Uterus (tissue), 2 donors: ENCODE measurements around the gene TFEB.

ENCODE experiments used
- POLR2A ChIP-seq, 2 donors: fragments of 450-650 bp; IDR thresholded peaks; one replicate each; pipeline ENCODE4 v1.6.1; 2016; ENCODE audit warnings: antibody characterized with exemption in 2 of 2, mild to moderate bottlenecking in 1 of 2, moderate library complexity in 1 of 2
- TF ChIP-seq, protein P1 (sequence below), 4 experiments: fragments of 200-600 bp in 2 of 4; fragments of 450-650 bp in 2 of 4; sonication (generic) in 2 of 4; IDR thresholded peaks; one replicate each; pipeline ENCODE4 v1.5.1; 2016 to 2019; ENCODE audit warnings: antibody characterized with exemption in 4 of 4, mild to moderate bottlenecking in 2 of 4, moderate library complexity in 1 of 4

DNA sequence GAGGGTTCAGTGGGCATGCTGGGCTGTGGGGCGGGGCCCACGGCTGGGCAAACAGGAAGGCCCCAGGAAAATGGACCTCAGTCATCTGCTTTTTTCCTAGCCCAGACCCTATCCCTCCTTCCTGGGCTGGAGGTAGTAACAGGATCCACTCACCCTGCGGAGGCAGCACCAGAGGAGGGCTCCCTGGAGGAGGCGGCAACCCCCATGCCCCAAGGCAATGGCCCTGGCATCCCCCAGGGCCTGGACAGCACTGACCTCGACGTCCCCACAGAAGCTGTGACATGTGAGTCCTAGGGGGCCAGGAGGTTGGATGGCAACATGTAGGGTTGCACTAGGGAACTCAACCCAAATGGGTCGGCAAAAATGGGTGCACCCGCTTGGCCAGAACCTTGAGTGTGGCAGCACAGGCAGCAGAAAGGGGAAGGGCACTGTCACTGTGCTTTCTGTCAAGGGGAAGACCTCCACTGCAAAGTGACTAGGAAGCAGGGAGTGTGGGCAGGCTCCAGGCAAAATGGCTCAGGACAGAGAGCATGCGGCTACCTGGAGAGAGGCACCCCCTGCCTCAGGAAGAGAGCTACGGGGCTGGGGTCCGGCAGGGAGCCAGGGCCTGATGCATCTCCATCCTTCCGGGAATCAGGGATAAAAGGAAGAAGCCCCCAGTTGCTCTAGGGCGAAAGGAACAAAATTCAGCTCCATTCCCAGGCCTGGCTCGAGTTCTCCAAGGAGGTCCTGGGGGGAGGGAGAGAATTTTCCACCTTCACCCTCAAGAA lies 89.2 kb downstream of the TFEB start:
- TF ChIP-seq, protein P1, sequence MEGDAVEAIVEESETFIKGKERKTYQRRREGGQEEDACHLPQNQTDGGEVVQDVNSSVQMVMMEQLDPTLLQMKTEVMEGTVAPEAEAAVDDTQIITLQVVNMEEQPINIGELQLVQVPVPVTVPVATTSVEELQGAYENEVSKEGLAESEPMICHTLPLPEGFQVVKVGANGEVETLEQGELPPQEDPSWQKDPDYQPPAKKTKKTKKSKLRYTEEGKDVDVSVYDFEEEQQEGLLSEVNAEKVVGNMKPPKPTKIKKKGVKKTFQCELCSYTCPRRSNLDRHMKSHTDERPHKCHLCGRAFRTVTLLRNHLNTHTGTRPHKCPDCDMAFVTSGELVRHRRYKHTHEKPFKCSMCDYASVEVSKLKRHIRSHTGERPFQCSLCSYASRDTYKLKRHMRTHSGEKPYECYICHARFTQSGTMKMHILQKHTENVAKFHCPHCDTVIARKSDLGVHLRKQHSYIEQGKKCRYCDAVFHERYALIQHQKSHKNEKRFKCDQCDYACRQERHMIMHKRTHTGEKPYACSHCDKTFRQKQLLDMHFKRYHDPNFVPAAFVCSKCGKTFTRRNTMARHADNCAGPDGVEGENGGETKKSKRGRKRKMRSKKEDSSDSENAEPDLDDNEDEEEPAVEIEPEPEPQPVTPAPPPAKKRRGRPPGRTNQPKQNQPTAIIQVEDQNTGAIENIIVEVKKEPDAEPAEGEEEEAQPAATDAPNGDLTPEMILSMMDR (IDR thresholded peaks at IDR 0.05) = no peak
- TF ChIP-seq POLR2A (IDR thresholded peaks at IDR 0.05) = no peak
